Vagina (tissue), 2 donors: ENCODE measurements around the gene ULK4.

ENCODE experiments used
- POLR2A ChIP-seq, 2 donors: fragments of 450-650 bp; IDR thresholded peaks; one replicate each; pipeline ENCODE4 v1.6.1; 2017; ENCODE audit warnings: antibody characterized with exemption in 2 of 2, mild to moderate bottlenecking in 2 of 2, moderate library complexity in 2 of 2
- TF ChIP-seq, protein P1 (sequence below), 3 experiments: fragments of 450-650 bp in 2 of 3; fragments of 200-600 bp in 1 of 3; sonication (generic) in 1 of 3; IDR thresholded peaks; one replicate each; pipeline ENCODE4 v1.5.1; 2017 to 2019; ENCODE audit warnings: antibody characterized with exemption in 3 of 3, mild to moderate bottlenecking in 2 of 3, moderate library complexity in 2 of 3

DNA sequence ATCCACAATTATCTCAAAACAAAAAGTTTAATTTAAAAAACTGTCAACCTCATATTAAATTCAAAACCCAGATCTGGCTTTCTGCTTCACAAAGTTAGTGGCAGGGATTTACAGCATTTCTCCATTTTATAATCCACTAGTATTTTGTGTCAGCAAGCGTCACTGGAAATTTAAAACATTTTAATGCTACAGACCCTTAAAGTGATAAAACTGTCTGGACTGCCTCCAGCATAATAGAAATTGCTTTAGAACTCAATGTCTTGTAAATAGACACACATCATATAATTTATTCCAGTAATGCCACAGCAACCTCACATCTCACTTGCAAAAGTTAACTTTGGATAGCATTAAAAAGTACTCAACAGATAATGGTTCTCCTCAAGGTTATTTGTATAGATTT is 116.1 kb downstream of the ULK4 start:
- TF ChIP-seq, protein P1, sequence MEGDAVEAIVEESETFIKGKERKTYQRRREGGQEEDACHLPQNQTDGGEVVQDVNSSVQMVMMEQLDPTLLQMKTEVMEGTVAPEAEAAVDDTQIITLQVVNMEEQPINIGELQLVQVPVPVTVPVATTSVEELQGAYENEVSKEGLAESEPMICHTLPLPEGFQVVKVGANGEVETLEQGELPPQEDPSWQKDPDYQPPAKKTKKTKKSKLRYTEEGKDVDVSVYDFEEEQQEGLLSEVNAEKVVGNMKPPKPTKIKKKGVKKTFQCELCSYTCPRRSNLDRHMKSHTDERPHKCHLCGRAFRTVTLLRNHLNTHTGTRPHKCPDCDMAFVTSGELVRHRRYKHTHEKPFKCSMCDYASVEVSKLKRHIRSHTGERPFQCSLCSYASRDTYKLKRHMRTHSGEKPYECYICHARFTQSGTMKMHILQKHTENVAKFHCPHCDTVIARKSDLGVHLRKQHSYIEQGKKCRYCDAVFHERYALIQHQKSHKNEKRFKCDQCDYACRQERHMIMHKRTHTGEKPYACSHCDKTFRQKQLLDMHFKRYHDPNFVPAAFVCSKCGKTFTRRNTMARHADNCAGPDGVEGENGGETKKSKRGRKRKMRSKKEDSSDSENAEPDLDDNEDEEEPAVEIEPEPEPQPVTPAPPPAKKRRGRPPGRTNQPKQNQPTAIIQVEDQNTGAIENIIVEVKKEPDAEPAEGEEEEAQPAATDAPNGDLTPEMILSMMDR (IDR thresholded peaks at IDR 0.05): no peak
- no peak for TF ChIP-seq POLR2A (IDR thresholded peaks at IDR 0.05)
